Esophagus mucosa (tissue), 1 donor: ENCODE data around the gene FRA10AC1. TPM values are rescaled to one million over a fixed set of nuclear protein-coding genes. Genes with fewer than 3 reads are reported as not detected.

Experiments used
- ATAC-seq: fragments of 200-7000 bp; cut with Tn5 transposase; one replicate; pipeline ENCODE4 v1.9.1; 2020
- total RNA-seq: library from RNA; stranded (reverse); gene quantifications from one replicate; pipeline ENCODE4 v1.2.4, GENCODE V29; 2023
- donor health status: DM: yes; HTN: yes; CAD: no.

The FRA10AC1 gene
- 11.8 TPM for total RNA-seq

GRCh38 chr10:93702210-93703001, at the start of gene FRA10AC1:
TSS of gene FRA10AC1 (minus strand) at chr10:93702592. CDS start at chr10:93700106, 2,486 bp downstream.
- peak; percentile 99 for ATAC-seq

GRCh38 chr10:93751832-93752231, 49.4 kb upstream of the FRA10AC1 start:
- ATAC-seq = peak; percentile 45

GRCh38 chr10:93751124-93751523, 48.7 kb upstream of the FRA10AC1 start:
- ATAC-seq = peak; percentile 29

GRCh38 chr10:93749218-93749799, 46.9 kb upstream of the FRA10AC1 start:
- no peak for ATAC-seq

- ATAC-seq = no peak
These were observed 44.5 kb upstream of the FRA10AC1 start for GRCh38 chr10:93746844-93747284.

- peak; percentile 29 for ATAC-seq
These were observed 43.1 kb upstream of the FRA10AC1 start for GRCh38 chr10:93745408-93746065.

GRCh38 chr10:93742633-93743349, 40.4 kb upstream of the FRA10AC1 start:
- ATAC-seq = peak; percentile 45

GRCh38 chr10:93741367-93741766, 39.0 kb upstream of the FRA10AC1 start:
- ATAC-seq = no peak

- ATAC-seq = no peak
These were observed 23.6 kb upstream of the FRA10AC1 start for GRCh38 chr10:93726024-93726423.

GRCh38 chr10:93723153-93723552, 20.8 kb upstream of the FRA10AC1 start:
- no peak for ATAC-seq

GRCh38 chr10:93722550-93722949, 20.2 kb upstream of the FRA10AC1 start:
- ATAC-seq = no peak

- no peak for ATAC-seq
These were observed 17.5 kb upstream of the FRA10AC1 start for GRCh38 chr10:93719901-93720300.

- no peak for ATAC-seq
These were observed 16.7 kb upstream of the FRA10AC1 start for GRCh38 chr10:93718937-93719725.

GRCh38 chr10:93716766-93717165, 14.4 kb upstream of the FRA10AC1 start:
- ATAC-seq = no peak

- ATAC-seq = no peak
These were observed 13.0 kb upstream of the FRA10AC1 start for GRCh38 chr10:93715345-93715744.

- ATAC-seq = no peak
These were observed 10.2 kb upstream of the FRA10AC1 start for GRCh38 chr10:93712593-93712992.

- no peak for ATAC-seq
These were observed 9.5 kb upstream of the FRA10AC1 start for GRCh38 chr10:93711891-93712290.

- ATAC-seq = no peak
These were observed 8.0 kb upstream of the FRA10AC1 start for GRCh38 chr10:93710333-93710909.

- ATAC-seq = no peak
These were observed 5.2 kb upstream of the FRA10AC1 start for GRCh38 chr10:93707623-93708022.

GRCh38 chr10:93704451-93704850, 2.1 kb upstream of the FRA10AC1 start:
- no peak for ATAC-seq

- ATAC-seq = no peak
These were observed 1.4 kb upstream of the FRA10AC1 start for GRCh38 chr10:93703841-93704240.

GRCh38 chr10:93703066-93703465, 674 bp upstream of the FRA10AC1 start:
- ATAC-seq = no peak
